NK-92 (cell line): ENCODE data around the gene GRIK5.
"Not testable (repeated sequence)": the region's sequence is repeated elsewhere in the genome, so short reads cannot be mapped to it uniquely, and the experiment has no call there.

Experiments
- DNase-seq: peaks from one replicate; lab custom pipeline; 2025; ENCODE audit not compliant: unreplicated experiment; lab: John Stamatoyannopoulos, UW

The GRIK5 gene, protein sequence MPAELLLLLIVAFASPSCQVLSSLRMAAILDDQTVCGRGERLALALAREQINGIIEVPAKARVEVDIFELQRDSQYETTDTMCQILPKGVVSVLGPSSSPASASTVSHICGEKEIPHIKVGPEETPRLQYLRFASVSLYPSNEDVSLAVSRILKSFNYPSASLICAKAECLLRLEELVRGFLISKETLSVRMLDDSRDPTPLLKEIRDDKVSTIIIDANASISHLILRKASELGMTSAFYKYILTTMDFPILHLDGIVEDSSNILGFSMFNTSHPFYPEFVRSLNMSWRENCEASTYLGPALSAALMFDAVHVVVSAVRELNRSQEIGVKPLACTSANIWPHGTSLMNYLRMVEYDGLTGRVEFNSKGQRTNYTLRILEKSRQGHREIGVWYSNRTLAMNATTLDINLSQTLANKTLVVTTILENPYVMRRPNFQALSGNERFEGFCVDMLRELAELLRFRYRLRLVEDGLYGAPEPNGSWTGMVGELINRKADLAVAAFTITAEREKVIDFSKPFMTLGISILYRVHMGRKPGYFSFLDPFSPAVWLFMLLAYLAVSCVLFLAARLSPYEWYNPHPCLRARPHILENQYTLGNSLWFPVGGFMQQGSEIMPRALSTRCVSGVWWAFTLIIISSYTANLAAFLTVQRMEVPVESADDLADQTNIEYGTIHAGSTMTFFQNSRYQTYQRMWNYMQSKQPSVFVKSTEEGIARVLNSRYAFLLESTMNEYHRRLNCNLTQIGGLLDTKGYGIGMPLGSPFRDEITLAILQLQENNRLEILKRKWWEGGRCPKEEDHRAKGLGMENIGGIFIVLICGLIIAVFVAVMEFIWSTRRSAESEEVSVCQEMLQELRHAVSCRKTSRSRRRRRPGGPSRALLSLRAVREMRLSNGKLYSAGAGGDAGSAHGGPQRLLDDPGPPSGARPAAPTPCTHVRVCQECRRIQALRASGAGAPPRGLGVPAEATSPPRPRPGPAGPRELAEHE

DNA sequence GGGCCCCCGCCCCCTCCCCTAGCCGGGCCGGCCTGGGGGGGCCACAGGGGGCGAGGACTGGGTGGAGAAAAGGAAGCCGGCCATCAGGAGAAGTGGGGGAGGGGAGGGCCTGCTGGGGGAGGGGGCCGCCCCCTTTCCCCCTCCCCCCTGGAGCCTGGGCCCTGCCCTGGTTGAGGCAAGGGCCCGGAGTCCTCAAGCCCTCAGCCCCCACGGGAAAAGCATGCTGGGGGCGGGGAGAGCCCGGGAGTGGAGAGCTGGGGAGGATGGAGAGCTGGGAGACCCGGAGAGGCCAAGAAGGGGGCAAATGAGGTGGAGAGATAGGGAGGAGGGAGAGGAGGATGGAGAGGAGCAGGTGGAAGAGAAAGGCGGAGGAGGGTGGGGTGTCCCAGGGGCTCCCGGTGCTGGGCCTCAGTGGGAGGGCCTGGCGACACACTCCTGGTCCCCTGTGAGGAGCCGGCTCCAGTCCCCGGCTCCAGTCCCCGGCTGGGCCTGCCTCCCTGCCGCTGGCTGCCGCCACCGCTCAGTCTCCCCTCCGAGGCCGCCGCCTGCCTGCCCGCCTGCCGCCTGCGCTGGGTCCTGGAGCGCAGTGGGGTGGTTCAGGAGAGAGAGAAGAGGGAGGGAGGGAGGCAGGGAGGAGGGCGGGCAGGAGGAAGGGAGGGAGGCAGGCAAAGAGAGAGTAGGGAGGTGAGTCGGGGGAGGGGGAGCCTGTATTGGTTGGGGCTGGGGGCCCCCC, at the start of gene GRIK5:
Gene GRIK5 (minus strand): TSS at position 588 of the 733 bp plus-strand sequence. CDS start 4,436 bp downstream, outside the sequence.
- no peak for DNase-seq

DNA sequence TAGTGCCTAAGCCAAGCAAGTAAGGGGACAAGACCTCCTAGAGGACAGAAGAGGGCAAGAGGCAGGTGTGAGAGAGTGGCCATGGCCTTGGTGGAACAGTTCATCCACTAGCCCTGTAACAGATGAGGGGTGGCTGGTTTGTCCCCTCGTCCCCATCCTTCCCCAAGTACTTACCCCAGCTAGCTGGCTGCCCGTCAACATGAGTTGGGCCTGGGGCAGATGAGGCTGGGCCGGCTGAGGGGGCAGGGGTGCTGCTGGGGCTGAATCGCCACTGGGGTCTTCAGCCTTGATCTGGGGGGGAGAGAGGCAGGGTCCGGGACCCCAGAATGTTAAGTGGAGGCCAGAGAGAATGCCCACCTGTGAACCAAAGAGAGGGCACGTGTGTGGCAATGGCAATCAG, 47.1 kb upstream of the GRIK5 start:
- DNase-seq: no peak

DNA sequence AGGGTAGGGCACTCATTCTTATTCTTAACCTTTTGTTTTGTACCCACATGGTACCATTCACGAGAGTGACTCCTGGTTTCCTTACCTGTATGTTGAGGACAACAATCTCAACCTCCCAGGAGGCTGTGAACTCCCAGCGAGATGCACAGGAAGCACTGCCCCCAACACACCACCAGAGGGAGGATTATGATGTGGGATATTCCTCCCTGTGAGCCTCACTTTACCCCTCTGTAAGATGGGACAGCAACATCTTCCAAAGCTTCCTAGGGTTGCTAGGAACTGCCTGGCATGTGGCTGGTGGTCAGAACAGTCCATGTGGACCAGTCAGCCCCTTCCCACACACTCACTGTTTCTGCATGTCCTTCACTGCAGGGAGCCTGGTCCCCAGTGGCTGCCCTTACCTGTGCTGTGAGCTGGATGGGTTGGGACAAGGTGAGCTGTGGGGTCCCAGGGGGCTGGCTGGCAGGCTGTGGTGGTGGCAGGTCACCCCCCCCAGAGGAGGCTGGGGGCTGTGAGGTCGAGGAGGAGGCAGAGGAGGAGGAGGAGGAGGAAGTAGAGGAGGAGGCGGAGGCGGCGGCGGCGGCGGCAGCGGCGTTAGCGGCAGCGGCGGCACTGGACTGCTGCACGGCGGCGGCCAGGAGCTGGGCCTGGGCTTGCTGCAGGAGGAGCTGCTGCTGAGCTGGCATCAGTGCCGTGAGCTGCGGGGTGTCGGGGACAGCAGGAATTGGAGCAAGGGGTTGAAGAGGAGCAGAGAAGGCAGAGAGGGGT, 46.5 kb upstream of the GRIK5 start:
- DNase-seq: no peak

DNA sequence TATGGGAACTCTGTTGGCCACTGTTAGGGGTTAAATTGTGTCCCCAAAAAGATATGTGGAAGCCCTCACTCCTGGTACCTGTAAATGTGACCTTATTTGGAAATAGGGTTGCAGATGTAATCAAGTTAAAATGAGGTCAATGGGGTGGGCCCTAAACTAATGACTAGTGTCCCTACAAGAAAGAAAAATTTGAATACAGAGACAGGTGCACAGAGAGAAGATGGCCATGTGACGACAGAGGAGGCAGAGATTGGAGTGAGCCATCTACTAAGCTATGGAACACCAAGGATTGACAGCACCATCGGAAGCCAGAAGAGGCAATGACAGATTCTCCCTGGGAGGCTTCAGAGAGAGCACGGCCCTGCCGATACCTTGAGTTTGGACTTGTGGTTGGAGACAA, 45.7 kb upstream of the GRIK5 start:
- DNase-seq: no peak

DNA sequence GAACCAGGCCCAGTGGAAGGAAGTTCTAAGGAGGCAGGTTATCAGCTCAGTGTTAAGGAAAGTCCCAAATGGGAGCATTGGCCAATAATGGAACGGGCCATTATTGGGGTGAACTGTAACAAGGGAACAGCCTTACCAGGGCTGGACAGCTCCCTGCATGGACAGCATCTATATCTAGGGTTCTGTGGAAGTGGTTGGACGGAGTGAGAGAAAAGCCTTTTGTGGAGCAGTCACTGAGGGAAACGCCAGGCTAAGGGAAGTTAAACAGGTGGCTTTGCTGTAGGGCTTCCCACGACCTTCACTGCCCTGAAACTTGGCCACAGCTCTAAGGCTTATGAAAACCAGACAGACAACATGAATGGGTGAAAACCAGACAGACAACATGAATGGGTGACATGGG, 45.2 kb upstream of the GRIK5 start:
- DNase-seq: no peak

DNA sequence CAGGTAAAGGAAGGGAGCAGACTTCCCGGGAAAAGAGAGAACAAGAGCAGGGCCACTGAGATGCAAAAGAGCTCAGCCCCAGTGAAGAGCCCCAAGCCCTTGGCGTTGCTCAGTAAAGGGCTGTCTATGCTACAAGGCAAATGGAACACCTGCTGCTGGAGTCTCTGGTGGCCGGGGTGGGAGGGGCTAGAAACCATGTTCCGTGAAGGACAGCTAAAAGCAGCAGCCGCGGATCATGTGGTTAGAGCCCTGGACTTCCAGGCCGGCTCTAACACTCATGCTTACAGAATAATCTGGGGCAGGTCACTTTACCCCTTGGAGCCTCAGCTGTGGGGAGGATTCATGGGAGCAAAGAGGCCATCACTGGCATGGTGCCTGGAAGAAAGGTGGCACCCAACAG, 44.4 kb upstream of the GRIK5 start:
- no peak for DNase-seq

DNA sequence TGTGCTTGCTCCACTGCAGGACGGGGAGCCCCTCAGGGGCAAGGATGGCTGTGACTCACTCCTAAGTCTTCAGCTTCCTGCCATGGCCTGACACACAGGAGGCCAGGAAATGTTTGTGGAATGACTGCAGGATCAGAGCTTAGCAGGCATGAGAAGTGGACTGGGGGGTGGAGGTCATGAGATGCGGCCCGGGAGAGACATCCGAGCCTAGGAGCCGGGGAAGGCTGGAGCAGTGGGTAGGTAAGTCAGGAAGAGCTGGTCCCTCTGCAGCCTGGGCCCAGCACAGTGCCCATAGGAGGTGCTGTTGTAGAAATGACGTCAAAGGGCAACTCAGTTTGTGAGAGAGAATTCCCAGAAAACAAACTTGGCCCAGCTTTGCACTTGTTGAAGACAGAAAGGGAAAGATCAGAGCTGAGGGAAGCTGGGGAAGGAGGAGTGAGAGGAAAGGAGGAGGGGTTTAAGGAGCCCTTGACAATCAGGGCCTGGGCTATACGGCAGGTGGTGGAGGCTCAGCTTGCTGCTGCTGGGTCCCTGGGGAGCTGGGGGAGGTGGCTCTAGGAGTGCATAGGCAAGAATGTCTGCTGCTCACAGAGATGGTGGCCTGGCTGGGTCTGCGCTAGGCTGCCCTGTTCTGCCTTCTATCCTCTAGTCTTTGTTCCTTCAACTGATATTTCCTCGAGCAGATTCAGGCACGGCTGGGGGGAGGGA, 43.8 kb upstream of the GRIK5 start:
- DNase-seq: no peak

DNA sequence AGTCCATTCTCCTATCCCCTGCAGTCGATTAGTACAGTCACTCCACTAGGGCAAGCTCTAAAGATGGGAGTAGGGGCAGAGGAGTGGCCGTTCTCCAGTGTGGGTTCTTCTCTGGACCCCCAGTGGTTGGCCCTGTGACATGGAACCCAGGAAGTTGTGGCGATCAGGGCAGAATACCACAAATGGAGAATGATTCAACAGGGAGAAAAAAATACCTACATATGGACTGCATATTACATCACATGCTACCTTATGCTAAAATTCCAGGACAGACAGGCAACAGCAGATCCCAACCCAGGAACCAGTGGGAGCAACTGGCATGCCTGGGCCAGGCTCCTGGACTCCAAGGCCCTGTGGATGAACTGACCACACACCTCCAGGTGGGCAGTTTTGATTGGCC, 41.8 kb upstream of the GRIK5 start:
- DNase-seq: no peak

DNA sequence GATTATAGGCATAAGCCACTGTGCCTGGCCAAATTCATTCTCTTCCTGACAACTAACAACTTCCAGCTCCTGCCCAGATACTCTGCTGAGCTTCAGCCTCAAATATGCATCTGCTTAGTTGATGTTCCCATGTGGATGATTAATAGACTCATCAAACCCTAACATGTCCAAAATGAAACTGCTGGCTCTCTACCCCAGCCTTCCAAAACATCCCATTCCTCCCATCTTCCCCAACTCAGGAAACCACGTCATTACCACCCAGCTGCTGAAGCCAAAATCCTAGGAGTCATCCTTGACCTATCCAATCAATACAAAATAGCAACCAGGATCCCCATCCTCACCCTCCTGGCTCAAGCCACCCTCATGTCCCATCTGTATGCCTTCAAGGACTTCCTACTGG, 41.4 kb upstream of the GRIK5 start:
- DNase-seq: no peak

DNA sequence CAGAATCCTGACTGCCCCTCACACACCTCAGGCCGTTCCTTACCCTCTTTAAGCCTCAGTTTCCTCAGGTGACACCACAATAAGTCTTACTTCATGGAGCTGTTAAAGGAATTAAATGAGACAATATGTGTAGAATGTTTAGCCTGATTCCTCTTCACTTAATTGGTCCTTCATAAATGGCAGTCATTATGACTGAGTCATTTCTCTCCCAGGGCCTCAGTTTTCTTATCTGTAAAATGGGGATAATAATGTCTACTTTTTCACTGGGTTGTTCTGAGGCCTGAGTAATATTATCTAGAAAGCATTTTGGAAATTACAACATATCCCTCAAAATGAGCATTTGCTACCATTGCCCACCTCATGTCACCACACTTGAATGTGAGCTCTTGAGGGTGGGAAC, 40.7 kb upstream of the GRIK5 start:
- no peak for DNase-seq

DNA sequence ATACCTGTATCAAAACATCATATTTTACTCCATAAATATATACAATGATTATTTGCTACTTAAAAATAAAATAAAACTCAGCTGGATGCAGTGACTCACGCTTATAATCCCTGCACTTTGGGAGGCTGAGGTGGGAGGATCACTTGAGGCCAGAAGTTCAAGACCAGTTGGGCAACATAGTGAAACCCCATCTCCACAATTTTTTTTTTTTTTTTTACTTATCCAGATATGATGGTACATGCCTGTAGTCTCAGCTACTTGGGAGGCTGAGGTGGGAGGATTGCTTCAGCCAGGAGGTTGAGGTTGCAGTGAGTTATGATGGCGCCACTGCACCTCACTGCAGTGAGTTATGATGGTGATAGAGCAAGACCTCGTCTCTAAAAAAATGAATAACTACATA, 39.9 kb upstream of the GRIK5 start:
- DNase-seq: no peak

DNA sequence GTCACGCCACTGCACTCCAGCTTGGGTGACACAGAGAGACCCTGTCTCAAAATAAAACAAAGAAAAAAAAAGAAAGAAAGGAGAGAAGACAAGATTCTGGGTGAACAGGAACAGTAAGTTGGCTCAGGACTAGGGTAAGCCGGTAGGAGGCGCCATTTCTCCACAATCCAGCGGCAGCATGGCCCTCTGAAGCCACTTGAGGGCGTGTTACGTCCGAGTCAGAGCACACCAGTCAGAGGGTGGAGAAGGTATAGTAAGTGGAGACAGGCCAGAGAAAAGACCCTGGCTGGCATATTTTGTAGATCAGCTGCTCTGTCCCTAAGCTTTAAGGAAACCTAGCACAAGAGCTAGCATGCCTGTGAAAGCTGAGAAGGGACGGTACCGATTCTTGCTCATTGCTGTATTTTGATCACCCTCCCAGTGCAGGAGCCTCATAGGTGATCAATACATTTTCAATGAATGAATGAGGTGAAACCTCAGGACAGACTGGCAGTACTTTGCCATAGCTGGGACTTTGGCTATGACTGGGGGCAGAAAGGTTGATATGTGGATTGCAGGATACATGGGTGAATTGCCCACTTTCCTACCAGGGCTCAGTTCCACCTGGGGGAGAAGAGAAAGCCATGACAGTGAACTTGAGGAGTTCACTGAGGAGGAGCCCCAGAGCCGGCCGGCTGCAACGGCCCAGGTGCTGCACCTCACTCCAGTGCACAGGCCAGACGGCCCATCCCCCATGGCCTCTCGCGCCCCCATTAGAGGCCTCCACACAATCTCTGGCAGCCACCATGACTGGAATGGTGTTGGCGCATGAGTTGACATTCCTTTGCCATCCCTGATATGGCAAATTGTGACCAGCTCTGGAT, 38.8 kb upstream of the GRIK5 start:
- no peak for DNase-seq

DNA sequence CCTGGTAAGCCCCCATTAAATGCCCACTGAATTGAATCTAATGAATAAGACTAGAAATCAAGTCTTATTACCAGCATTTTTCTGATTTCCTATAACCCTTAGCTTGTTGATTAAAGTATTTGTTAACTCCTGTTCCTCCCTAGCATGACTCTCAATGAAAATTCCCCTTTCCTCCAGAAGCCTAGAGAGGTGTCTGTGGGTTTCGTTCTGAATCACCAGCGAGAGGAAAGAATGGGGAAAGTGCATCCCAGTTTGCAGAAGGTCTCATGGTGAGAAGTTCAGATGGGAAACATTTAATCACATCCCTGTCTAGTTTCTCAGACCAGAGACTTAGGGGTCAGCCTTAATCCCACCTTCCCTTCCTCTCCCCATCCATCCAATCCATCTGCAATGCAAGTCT, 35.4 kb upstream of the GRIK5 start:
- no peak for DNase-seq

DNA sequence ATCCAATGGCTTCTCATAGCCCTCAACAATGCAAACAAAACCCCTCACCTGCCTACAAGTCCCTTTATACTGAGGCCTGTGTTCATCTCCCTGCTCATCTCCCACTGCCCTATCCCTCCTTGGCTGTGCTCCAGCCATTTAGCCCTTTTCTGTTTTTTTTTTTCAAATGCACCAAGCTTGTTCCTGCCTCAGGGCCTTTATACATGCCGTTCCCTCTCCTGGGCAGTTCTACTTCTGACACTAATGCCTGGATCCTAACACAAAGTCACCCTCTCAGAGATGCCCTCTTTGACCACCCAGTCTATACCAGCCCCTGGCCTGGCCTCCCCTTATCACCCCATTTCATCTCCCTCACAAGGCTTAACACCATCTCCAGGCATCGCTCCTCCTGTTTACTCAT, 32.9 kb upstream of the GRIK5 start:
- no peak for DNase-seq

DNA sequence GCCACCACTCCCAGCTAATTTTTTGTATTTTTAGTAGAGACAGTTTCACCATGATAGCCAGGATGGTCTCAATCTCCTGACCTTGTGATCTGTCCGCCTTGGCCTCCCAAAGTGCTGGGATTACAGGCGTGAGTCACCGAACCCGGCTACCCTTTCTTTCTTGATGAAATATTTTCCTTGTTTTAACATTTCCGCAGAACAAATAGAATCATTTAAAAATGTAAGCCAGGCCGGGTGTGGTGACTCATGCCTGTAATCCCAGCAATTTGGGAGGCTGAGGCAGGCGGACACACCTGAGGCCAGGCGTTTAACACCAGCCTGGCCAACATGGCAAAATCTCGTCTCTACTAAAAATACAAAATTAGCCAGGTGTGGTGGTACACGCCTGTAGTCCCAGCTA, 30.2 kb upstream of the GRIK5 start:
- DNase-seq: not testable (repeated sequence)

DNA sequence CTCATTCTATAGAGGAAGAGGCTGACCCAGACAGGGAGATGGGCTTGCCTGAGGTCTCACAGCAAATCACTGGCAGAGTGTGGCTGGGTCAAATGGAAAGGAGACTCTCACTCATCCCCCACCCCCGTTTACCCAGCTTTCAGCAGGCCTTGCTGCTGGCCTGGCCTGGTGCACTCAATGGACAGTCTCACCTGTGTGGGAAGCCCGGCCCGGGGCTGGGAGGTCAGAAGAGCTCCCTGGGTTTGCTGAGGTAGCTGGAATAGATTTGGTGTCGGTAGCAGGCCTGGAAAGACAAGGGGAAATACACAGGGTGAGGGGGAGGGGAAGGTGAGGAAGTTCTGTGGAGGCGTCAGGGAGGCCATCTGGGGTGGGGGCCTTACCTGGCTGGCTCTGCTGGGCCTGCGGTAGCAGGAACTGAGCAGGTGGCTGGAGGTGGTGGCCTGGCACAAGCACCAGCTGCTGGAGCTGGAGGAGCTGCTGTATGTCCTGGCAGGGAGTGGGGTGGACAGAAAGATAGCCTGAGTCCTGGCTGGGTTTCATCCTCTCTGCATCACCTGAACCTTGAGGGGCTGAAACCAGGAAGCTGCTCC, 29.4 kb upstream of the GRIK5 start:
- no peak for DNase-seq

DNA sequence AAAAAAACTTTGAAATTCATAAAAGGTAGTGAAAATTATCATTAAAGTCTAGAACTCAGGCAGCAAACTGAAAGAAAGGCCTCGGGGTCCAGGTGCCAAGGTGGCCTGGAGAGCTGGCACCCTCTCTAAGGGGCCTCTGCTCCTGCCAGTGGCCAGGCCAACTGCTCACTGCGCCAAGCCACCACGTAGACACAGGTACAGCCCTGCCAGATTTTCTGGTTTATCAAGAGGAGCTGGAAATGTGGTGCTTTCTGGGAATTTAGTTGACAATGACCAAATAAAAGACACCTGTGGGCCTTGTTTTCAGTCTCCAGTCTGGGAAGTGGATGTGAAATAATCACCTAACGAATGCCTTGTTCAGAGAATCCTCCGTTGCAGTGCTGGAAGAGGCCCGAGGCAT, 28.8 kb upstream of the GRIK5 start:
- no peak for DNase-seq

DNA sequence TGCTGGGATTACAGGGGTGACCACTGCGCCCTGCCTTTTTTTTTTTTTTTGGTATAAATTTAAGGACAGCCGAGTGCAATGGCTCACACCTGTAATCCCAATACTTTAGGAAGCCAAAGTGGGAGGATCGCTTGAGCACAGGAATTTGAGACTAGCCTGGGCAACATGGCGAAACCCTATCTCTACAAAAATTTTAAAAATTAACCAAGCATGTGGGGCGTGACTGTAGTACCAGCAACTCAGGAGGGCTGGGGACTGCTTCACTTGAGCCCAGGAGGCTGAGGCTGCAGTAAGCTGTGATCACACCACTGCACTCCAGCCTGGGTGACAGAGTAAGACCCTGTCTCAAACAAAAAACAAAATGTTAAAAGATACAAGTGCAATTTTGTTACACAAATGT, 27.5 kb upstream of the GRIK5 start:
- DNase-seq: no peak
